HCEC 1CT (cell line): ENCODE data around the gene CD300LD.

ENCODE experiments used
- DNase-seq: peaks from one replicate; pipeline ENCODE4 v3.0.0-alpha.2; 2017

Gene CD300LD

DNA sequence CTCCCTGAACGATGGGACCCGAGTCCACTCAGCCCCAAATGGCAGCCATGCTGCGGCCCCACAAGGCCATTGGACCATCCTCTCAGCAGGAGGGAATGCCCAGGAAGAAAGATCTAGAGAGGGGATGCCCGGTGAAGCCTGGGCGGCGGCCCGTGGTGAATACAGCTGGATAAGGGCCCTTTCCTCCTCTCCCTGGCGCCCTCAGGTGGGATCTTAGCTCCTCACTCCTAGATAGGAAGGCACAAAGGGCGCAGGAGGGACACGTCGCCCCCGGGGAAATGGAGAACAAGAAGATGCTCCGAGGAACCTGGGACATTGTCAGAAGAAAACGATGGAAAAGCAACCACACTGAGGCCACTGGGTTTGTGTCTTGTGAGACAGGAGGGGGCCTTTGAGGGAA lies 48.7 kb downstream of the CD300LD start:
- DNase-seq, result no peak

DNA sequence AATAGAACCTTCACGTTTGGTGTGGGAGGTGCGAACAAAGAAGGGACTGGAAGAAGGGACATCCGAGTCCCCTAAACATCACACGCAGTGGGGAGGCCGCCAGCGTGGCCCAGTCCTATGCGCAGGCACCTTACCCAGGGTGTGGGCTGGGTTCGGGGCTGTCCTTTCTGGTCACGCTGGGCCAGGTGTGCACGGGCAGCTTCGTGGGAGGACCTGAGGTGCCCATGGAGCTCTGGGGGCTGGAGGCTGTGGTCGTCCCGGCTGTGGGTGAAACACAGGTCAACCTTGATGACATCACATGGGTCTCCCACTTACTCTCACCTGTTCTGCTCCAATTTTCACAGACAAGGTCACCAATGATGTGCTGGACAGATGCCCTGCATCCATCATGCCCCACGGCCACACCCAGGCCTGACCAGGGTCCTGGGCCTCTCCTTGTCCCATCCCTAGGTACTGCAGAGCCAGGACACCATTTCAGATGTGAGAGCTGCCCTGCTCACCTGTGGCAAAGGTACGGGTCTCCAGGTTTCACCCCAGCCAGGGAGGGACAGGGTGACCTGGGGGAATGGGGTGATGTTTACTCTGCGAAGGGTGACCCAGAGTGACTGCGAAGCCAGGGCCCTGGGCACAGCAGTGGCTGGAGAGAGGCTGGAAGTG lies 49.2 kb downstream of the CD300LD start:
- DNase-seq, result no peak

DNA sequence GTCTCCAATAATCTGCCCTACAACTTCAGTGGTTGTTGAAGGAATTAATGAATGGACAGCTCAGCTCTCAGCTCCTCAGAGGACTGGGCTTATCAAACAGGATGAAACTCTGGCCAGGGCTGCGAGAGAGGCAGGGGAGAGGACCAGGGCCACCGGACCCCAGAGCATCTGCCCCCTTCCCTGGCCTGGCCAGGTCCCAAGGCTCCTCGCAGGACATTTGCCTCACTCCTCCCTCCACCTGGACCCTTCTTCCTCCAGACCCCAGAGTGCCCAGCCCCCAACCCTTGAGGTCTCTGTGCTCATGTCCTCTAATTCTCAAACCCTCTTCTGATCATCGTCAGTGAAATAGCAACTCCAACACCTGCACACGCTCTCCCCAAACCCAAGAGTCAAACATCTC lies 49.9 kb downstream of the CD300LD start:
- DNase-seq, result no peak

DNA sequence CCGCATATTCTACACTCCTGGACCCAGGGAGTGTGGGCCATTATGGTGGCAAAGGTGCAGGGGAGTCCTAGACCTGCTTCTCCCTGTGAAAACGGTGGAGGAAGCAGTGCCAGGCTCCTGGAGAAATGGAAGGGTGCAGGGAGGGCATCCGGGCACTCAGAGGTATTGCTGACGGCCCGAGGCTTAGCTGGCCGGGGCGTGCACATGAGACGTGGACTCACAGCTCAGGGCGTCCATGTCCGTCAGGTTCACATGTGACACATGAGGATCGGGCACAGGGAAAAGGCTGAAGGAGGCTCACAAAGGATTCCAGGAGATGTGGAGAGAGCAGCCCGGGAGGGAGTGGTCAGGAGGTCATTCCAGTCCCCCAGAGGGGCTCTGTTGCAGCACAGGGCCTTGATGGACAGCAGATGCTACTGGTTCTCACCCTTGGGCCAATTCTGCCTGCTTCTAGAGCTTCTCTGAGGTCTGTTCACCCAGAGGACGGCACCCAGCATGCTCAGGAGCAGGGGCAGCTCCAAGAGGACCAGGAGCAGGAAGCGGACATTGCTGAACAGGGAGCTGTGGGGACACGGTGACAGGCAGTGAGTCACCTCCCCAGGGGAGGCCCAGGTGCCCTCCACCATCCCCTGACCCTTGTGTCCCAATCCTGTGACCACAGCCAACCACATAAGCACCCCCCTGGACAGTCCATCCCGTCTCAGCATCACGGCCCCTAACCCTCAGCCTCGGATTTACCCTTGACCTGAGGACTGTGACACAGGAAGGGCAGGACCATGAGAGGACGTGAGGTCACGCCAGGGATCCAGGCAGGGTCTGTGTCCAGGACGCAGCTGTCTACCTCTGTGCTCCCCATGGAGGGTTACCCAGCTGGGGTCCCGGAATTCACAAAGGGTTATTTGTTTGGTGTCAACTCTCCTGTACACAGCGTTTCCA lies 50.6 kb downstream of the CD300LD start:
- DNase-seq, result no peak

DNA sequence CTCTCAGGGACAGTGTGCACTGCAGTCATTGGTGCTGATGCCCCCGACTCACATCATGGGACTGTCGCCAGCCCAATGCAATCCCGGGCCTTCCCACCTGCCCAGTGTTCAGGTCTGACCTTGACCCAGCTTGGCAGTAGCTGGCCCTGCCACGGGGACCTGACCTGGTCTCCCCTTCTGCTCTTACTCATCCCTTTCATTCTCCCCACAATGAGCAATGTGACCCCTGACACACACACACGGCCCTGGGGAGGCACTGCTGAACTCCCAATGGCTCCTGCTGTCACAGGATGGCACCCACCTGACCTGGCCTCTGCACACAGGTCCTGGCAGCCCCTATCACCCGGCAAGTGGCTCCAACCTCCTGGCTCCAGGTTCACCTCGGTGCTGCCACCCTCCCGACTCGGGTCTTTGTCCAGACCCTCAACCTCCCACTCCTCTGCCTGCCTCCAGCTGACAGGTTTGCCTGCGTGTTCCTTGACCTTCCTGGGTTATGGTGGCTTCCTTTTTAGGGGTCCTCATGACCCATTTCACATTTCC lies 52.7 kb downstream of the CD300LD start:
- no peak for DNase-seq

DNA sequence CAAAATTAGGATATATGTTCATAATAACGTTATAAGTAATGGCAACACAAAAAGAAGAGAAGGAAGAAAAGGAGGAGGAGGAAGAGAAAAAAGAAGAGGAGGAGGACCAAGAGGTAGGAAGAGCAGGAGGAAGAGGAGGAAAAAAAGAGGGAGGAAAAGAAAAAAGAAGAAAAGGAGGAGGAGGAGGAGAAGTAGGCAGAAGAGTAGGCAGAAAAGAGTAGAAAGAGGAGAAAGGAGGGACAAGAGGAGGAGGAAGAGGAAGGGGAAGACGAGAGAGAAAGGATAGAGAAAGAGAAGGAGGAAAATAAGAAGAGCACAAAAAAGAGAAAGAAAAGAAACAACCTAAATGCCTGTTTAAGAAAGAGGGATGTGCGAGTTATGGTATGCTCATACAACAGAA lies 55.2 kb downstream of the CD300LD start:
- no peak for DNase-seq

DNA sequence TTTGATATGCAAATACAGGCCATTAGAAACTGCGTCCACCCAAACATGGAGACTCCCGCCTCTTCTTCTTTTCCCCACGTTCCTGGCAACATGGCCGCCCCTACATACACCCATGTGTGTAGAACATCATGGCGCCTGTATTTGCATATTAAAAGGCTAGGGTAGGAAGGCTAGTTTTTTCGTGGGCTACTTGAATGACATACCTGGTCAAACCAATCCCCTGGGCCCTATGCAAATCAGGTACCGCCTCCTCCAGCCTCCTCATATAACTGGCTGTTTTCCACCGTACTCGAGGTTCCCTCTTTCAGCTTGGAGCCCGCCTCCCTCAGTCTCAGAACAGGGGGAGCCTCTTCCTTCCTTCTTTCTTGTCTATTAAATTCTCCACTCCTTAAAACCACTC lies 60.0 kb downstream of the CD300LD start:
- DNase-seq, result no peak

DNA sequence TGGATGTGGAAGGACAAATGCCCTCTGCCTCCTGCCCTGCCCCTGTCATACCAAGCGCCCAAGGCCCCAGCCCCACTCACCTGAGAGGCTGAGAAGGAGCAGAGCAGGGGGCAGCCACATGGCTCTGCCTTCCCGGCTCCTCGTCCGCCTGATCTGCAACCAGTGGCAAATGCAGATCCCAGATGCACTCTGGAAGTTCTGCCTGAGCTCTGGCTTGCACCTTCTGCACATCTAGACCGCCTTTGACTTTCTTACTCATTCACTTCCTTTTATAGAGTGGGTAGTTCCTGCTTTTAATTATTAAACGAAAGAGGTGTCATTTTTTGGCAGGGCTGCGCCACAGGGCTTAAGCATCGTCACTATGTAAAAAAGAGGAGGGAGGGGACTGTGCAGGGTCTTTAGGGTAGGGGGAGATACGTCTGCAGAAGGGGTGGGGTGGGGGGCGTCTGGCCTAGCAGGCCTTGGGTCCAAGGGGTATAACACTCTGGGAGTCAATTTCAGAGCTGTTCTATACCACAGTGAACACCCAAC lies 60.8 kb downstream of the CD300LD start, which contains the start of gene CD300LB:
Gene CD300LB (minus strand): TSS at position 245 of the 531 bp plus-strand sequence. CDS start 125 bp downstream, at position 120.
- DNase-seq, result no peak

DNA sequence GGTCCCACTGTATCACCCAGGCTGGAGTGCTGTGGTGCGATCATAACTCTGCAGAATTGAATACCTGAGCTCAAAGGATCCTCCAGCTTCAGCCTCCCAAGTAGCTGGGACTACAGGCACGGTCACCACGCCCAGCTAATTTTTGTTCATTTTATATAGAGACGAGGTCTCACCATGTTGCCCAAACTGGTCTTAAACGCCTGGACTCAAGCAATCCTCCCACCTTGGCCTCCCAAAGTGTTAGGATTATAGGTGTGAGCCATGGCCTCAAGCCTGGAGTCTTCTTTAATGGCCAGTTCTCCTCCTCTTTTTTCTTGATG lies 61.3 kb downstream of the CD300LD start:
- no peak for DNase-seq
